ENCODE results near the gene IER5L. TPM values are rescaled to one million over a fixed set of nuclear protein-coding genes. Genes with fewer than 3 reads are reported as not detected.

IER5L gene
- total RNA-seq, 1 donor from 2014 or later = 5.2 TPM

- DNase-seq (ENCODE audit: low spot score) = no peak
- TF ChIP-seq CTCF (IDR thresholded peaks at IDR 0.05; ENCODE audit: unreplicated experiment) = no peak
- H3K9me3 Mint-ChIP-seq (ENCODE audit: unreplicated experiment) = no peaks in the 10 kb centered on the region
- H3K36me3 Mint-ChIP-seq (ENCODE audit: low read depth, unreplicated experiment) = no peaks in the 10 kb centered on the region
- H3K4me1 Mint-ChIP-seq (ENCODE audit: unreplicated experiment) = peaks cover 4% of the 10 kb centered on the region
- no peak overlapping the region for H3K27ac Mint-ChIP-seq (ENCODE audit: unreplicated experiment)
- H3K4me3 Mint-ChIP-seq (ENCODE audit: unreplicated experiment) = no peak overlapping the region
- peaks cover 3% of the 10 kb centered on the region for H3K27me3 Mint-ChIP-seq (ENCODE audit: unreplicated experiment)
These were observed 43.2 kb upstream of the IER5L start for GRCh38 chr9:129221233-129221632.

GRCh38 chr9:129220771-129221170 is 42.7 kb upstream of the IER5L start:
- DNase-seq (ENCODE audit: low spot score) = no peak
- Mint-ChIP-seq H3K27me3 (ENCODE audit: unreplicated experiment) (peaks cover 3% of the 10 kb centered on the region), H3K36me3 (ENCODE audit: low read depth, unreplicated experiment) (no peaks in the 10 kb centered on the region), H3K4me3 (ENCODE audit: unreplicated experiment) (no peak overlapping the region), H3K4me1 (ENCODE audit: unreplicated experiment) (peaks cover 4% of the 10 kb centered on the region), H3K27ac (ENCODE audit: unreplicated experiment) (no peak overlapping the region), H3K9me3 (ENCODE audit: unreplicated experiment) (no peaks in the 10 kb centered on the region)
- TF ChIP-seq CTCF (IDR thresholded peaks at IDR 0.05; ENCODE audit: unreplicated experiment) = no peak

DNA sequence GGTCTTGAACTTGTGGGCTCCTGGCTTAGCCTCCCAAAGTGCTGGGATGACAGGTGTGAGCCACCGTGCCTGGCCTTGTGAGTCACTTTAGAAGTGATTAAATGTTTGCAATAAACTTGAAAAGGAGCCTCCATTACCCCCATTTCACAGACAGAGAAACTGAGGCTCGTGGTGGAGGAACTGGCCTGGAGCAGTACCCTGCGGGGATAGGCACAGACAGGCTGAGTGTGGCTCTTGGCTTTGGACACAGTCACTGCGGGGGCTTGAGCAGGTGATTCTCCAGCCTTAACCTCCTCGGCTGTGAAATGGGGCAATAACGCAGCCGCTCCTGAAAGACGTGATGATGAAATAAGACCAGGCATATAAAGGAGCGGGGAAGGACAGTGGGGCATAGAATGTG is 40.9 kb upstream of the IER5L start:
- H3K4me3 Mint-ChIP-seq (ENCODE audit: unreplicated experiment) = no peak overlapping the region
- DNase-seq (ENCODE audit: low spot score) = no peak
- no peak for TF ChIP-seq CTCF (IDR thresholded peaks at IDR 0.05; ENCODE audit: unreplicated experiment)
- no peak overlapping the region for H3K27ac Mint-ChIP-seq (ENCODE audit: unreplicated experiment)
- peaks cover 4% of the 10 kb centered on the region for H3K4me1 Mint-ChIP-seq (ENCODE audit: unreplicated experiment)
- peaks cover 3% of the 10 kb centered on the region for H3K27me3 Mint-ChIP-seq (ENCODE audit: unreplicated experiment)
- no peaks in the 10 kb centered on the region for H3K9me3 Mint-ChIP-seq (ENCODE audit: unreplicated experiment)
- H3K36me3 Mint-ChIP-seq (ENCODE audit: low read depth, unreplicated experiment) = no peaks in the 10 kb centered on the region

GRCh38 chr9:129218272-129218625 is 40.2 kb upstream of the IER5L start:
- H3K36me3 Mint-ChIP-seq (ENCODE audit: low read depth, unreplicated experiment) = no peaks in the 10 kb centered on the region
- DNase-seq (ENCODE audit: low spot score) = no peak
- H3K9me3 Mint-ChIP-seq (ENCODE audit: unreplicated experiment) = no peaks in the 10 kb centered on the region
- peaks cover 4% of the 10 kb centered on the region for H3K4me1 Mint-ChIP-seq (ENCODE audit: unreplicated experiment)
- peaks cover 3% of the 10 kb centered on the region for H3K27me3 Mint-ChIP-seq (ENCODE audit: unreplicated experiment)
- H3K27ac Mint-ChIP-seq (ENCODE audit: unreplicated experiment) = no peak overlapping the region
- H3K4me3 Mint-ChIP-seq (ENCODE audit: unreplicated experiment) = no peak overlapping the region
- no peak for TF ChIP-seq CTCF (IDR thresholded peaks at IDR 0.05; ENCODE audit: unreplicated experiment)

DNA sequence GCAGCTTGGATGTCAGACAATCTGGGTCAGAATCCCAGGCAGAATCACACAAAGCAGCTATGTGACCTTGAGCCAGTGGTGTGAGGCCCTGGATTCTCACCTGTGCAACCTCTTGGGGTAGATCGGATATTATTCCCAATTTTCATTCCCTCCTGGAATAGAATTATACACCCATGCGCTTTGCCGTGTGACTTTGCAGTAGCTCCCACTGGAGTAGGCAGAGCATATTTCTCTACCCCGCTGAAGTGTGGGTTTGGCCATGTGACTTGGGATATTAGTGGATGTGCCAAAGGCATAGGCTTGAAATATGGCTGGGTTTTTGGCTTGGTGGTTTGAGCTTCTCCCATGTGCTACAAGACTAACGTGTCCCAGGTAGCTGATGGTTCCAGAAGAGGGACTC is 35.5 kb upstream of the IER5L start:
- Mint-ChIP-seq H3K36me3 (ENCODE audit: low read depth, unreplicated experiment) (no peaks in the 10 kb centered on the region), H3K4me3 (ENCODE audit: unreplicated experiment) (no peak overlapping the region), H3K9me3 (ENCODE audit: unreplicated experiment) (no peaks in the 10 kb centered on the region), H3K27ac (ENCODE audit: unreplicated experiment) (no peak overlapping the region), H3K4me1 (ENCODE audit: unreplicated experiment) (peaks cover 9% of the 10 kb centered on the region), H3K27me3 (ENCODE audit: unreplicated experiment) (peaks cover 6% of the 10 kb centered on the region)
- DNase-seq (ENCODE audit: low spot score) = no peak
- TF ChIP-seq CTCF (IDR thresholded peaks at IDR 0.05; ENCODE audit: unreplicated experiment) = no peak
